Gastroesophageal sphincter (tissue), 4 donors: ENCODE data around the gene KRT38. TPM values are rescaled to one million over a fixed set of nuclear protein-coding genes. Genes with fewer than 3 reads are reported as not detected.

Experiments used
- ATAC-seq: fragments of 150-250 bp; one replicate; pipeline ENCODE4 v1.9.1; 2016; ENCODE audit warnings: mild to moderate bottlenecking, moderate library complexity
- H3K27ac ChIP-seq, 4 donors: fragments of 200-600 bp; sonication (generic) in 3 of 4; 1 replicate in 3 of 4; 2 replicates in 1 of 4; pipeline ENCODE4 v1.5.1; 2016 to 2019
- H3K27me3 ChIP-seq: fragments of 200-600 bp; sonication (generic); one replicate; pipeline ENCODE4 v1.5.1; 2019
- H3K36me3 ChIP-seq, 2 donors: fragments of 200-600 bp; sonication (generic); one replicate each; pipeline ENCODE4 v1.5.1; 2019; ENCODE audit warnings: control low read depth in 1 of 2
- H3K4me1 ChIP-seq, 3 donors: fragments of 200-600 bp; sonication (generic); 1 replicate in 2 of 3; 2 replicates in 1 of 3; pipeline ENCODE4 v1.5.1; 2016 to 2019; ENCODE audit warnings: control low read depth in 2 of 3
- H3K4me3 ChIP-seq, 2 donors: fragments of 200-600 bp; sonication (generic); one replicate each; pipeline ENCODE4 v1.5.1; 2019; ENCODE audit warnings: mild to moderate bottlenecking in 1 of 2, moderate library complexity in 1 of 2
- H3K9me3 ChIP-seq, 3 donors: fragments of 200-600 bp; sonication (generic); one replicate each; pipeline ENCODE4 v1.5.1; 2017 to 2019; ENCODE audit warnings: control low read depth in 2 of 3
- EP300 ChIP-seq: sonication (generic); formaldehyde crosslinking; IDR thresholded peaks from one replicate; pipeline ENCODE4 v1.6.1; 2017; ENCODE audit warnings: antibody characterized with exemption, mild to moderate bottlenecking
- POLR2A ChIP-seq, 2 donors: fragments of 450-650 bp; IDR thresholded peaks; one replicate each; pipeline ENCODE4 v1.6.1; 2017; ENCODE audit warnings: antibody characterized with exemption in 2 of 2, mild to moderate bottlenecking in 2 of 2, moderate library complexity in 1 of 2
- POLR2AphosphoS5 ChIP-seq: sonication (generic); formaldehyde crosslinking; IDR thresholded peaks from one replicate; pipeline ENCODE4 v1.6.1; 2017; ENCODE audit warnings: antibody characterized with exemption
- WGBS, 2 donors: methylation state at CpG; one replicate each; pipeline ENCODE4 v1.1.5; 2018; ENCODE audit warnings: low coverage in 1 of 2; 5-methylcytosine and 5-hydroxymethylcytosine counted together
- total RNA-seq, 4 donors: library from RNA; depleted of rRNA; stranded (reverse); fragments of >200 nt; gene quantifications; one replicate each; pipeline ENCODE4 v1.1.0, GENCODE V29; 2016
- TF ChIP-seq, protein P1 (sequence below), 4 experiments: fragments of 200-600 bp in 2 of 4; fragments of 450-650 bp in 2 of 4; sonication (generic) in 1 of 4; IDR thresholded peaks; one replicate each; pipeline ENCODE4 v1.5.1; 2017 to 2019; ENCODE audit warnings: antibody characterized with exemption in 4 of 4, mild to moderate bottlenecking in 2 of 4, moderate library complexity in 2 of 4

The KRT38 gene
- total RNA-seq, 4 donors from 2014 or later, result not detected

DNA sequence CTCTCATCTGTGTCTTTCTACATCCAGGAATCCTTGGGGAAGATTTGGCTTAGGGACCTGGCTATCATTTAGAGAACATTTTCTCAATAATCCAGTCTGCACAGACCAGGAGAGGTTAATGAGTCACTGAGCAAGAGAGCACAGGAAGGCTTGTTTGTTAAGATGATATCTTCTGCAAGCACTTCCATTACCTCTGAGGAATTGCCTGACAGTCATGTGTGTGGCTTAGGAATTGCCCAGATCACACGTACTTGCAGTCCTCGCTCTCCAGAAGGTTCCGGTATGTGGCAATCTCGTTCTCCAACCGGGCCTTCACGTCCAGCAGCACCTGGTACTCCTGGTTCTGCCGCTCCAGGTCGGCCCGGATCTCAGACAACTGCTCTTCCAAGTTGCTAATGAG lies 19.7 kb downstream of the KRT38 start:
- Histone ChIP-seq H3K9me3 (no peaks in the 10 kb centered on the region), H3K36me3 (no peaks in the 10 kb centered on the region), H3K4me3 (no peak overlapping the region), H3K27ac (no peak overlapping the region), H3K4me1 (peaks cover 0 to 17% (median 7%) of the 10 kb centered on the region in 3 donors), H3K27me3 (no peaks in the 10 kb centered on the region)
- no CpG with 5 or more reads among the region's 9 CpGs for WGBS, 2 donors
- no peak for ATAC-seq
- TF ChIP-seq POLR2A (IDR thresholded peaks at IDR 0.05) (no peak), EP300 (no peak)

DNA sequence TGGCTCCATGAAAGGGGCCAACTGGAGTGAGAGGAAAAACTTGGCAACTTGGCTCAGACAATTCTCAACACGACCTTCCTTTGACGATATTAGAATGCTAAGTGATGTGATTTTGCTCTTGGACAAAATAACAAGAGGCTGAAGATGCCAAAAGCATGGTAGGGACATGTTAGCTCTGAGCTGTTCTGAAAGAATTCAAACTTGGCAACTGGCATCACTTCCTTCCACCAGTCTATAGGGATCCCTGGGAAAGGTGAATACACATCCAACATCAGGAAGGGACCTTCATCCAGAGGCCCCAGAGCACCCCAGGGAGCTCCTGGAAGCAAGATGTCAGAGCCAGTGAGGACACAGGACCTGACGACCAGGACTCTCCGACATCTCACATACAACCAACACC lies 20.6 kb downstream of the KRT38 start:
- Histone ChIP-seq H3K4me1 (peaks cover 0 to 24% (median 10%) of the 10 kb centered on the region in 3 donors), H3K36me3 (no peaks in the 10 kb centered on the region), H3K27ac (no peak overlapping the region), H3K4me3 (no peak overlapping the region), H3K9me3 (no peaks in the 10 kb centered on the region), H3K27me3 (no peaks in the 10 kb centered on the region)
- no peak for ATAC-seq
- WGBS, 2 donors, result 19 to 58% methylated on average over 2 to 3 of the region's 4 CpGs
- TF ChIP-seq, protein P1, sequence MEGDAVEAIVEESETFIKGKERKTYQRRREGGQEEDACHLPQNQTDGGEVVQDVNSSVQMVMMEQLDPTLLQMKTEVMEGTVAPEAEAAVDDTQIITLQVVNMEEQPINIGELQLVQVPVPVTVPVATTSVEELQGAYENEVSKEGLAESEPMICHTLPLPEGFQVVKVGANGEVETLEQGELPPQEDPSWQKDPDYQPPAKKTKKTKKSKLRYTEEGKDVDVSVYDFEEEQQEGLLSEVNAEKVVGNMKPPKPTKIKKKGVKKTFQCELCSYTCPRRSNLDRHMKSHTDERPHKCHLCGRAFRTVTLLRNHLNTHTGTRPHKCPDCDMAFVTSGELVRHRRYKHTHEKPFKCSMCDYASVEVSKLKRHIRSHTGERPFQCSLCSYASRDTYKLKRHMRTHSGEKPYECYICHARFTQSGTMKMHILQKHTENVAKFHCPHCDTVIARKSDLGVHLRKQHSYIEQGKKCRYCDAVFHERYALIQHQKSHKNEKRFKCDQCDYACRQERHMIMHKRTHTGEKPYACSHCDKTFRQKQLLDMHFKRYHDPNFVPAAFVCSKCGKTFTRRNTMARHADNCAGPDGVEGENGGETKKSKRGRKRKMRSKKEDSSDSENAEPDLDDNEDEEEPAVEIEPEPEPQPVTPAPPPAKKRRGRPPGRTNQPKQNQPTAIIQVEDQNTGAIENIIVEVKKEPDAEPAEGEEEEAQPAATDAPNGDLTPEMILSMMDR (IDR thresholded peaks at IDR 0.05), result no peak
- TF ChIP-seq EP300 (no peak), POLR2AphosphoS5 (no peak), POLR2A (IDR thresholded peaks at IDR 0.05) (no peak)

DNA sequence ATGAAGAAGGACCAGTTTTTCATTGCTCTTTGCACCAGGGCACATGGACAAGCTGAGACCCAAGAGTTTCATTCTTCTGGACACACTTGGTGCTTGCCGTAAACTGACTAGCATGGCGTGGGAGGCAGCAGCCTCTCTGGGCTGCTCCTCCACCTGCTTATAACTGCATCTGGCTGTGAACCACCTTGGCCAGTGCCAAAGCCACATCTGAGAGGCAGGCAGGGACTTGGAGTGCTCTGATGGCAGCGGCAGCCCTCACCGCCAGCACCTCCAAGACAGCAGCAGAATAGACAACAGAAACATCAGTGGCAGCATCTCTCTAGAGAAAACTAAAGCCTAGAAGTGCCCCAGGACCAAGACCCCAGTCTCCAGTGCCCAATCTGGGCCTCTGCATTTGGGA lies 21.1 kb downstream of the KRT38 start:
- Histone ChIP-seq H3K36me3 (no peaks in the 10 kb centered on the region), H3K27ac (no peak overlapping the region), H3K4me1 (peaks cover 0 to 24% (median 10%) of the 10 kb centered on the region in 3 donors), H3K4me3 (no peak overlapping the region), H3K27me3 (no peaks in the 10 kb centered on the region), H3K9me3 (no peaks in the 10 kb centered on the region)
- TF ChIP-seq POLR2A (IDR thresholded peaks at IDR 0.05) (no peak), POLR2AphosphoS5 (no peak)
- WGBS, 2 donors, result no CpG with 5 or more reads among the region's 4 CpGs
- ATAC-seq, result no peak

DNA sequence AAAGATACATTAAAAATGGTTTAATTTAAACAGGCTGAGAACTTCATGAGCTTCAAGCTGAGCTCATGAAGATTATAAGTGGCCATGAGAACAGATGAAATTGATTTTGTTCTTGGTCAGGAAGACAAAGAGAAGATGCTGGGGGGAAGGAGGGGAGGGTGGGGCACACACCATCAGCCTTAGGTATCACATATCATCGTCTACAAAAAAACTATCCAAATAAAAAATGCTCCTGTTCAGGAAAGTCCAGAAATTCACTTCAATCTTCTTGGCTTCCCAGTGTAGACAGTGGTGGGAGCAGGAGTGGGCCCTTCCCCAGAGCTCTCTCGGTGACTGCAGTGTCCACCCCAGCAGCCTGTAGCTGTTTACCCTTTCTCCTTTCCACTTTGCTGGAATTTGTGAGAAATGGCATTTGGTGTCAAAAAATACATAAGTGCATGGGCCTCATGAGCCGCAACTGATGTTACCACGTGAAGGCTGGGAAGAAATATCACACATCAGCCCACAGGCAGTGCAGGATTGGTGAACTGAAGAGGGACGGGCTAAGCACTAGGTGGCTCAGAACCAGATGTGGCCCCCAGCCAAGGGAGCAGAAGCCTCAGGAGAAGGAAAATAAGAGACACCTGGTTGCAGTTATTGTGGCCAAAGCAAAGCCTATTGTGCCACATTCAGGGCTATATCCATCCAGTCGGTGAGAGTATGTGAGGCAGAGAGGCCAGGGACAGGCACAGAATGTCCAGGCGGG lies 22.5 kb downstream of the KRT38 start:
- Histone ChIP-seq H3K9me3 (no peaks in the 10 kb centered on the region), H3K4me1 (peaks cover 0 to 24% (median 10%) of the 10 kb centered on the region in 3 donors), H3K36me3 (no peaks in the 10 kb centered on the region), H3K27ac (no peak overlapping the region), H3K27me3 (no peaks in the 10 kb centered on the region), H3K4me3 (no peak overlapping the region)
- no peak for ATAC-seq
- TF ChIP-seq EP300 (no peak), POLR2A (IDR thresholded peaks at IDR 0.05) (no peak), POLR2AphosphoS5 (no peak)
- TF ChIP-seq, protein P1 (IDR thresholded peaks at IDR 0.05), result no peak
- WGBS, 2 donors, result 89 to 93% methylated on average over 3 to 7 of the region's 7 CpGs

DNA sequence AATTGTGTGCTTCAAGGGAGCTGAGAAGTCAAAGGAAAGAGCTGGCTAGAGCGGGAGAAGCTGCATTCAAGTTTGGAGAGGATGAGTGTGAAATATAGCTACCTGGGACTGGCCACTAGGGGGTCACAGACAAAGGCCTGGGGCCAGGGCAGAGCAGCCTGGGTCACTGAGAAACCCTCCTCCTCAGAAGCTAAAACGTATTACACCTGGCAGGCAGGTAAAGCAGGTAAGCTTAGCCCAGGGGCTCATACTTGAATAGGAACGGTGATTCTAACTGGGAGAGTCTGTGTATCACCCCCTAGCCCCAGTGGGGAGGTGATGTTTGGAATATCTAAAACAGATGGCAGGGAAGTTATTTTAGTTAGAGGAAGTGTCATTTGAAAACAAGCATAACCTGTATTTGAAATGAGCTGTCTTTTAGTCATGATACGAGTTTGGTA lies 23.2 kb downstream of the KRT38 start:
- WGBS, 2 donors, result 41 to 46% methylated on average over 3 to 4 of the region's 4 CpGs
- no peak for ATAC-seq
- H3K4me1 ChIP-seq, result peaks cover 0 to 24% (median 10%) of the 10 kb centered on the region in 3 donors
- H3K9me3 ChIP-seq, result no peaks in the 10 kb centered on the region
- TF ChIP-seq POLR2A (IDR thresholded peaks at IDR 0.05), result no peak
- no peaks in the 10 kb centered on the region for H3K36me3 ChIP-seq
- no peaks in the 10 kb centered on the region for H3K27me3 ChIP-seq
- H3K4me3 ChIP-seq, result no peak overlapping the region
- no peak overlapping the region for H3K27ac ChIP-seq

DNA sequence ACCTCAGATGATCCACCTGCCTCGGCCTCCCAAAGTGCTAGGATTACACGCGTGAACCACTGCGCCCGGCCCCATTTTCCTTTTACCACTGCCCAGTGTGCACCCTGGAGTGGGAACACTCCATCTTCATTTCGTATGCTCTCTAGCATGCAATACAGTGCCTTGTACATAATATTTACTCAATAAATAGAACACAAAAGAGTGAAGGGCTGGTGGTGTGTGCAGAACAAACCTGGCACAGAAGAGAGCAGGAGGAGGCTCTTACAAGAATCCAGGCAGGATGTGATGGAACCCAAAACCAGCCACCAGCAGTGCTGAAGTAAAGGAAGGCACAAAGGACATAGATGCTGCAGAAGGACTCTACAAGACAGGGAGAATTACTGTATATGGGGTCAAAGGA lies 23.7 kb downstream of the KRT38 start:
- H3K27ac ChIP-seq, result no peak overlapping the region
- H3K36me3 ChIP-seq, result no peaks in the 10 kb centered on the region
- no peak overlapping the region for H3K4me3 ChIP-seq
- H3K4me1 ChIP-seq, result peaks cover 0 to 24% (median 10%) of the 10 kb centered on the region in 3 donors
- TF ChIP-seq, protein P1 (IDR thresholded peaks at IDR 0.05), result no peak
- no peak for TF ChIP-seq EP300
- TF ChIP-seq POLR2AphosphoS5, result no peak
- no peak for TF ChIP-seq POLR2A (IDR thresholded peaks at IDR 0.05)
- H3K27me3 ChIP-seq, result no peaks in the 10 kb centered on the region
- no peaks in the 10 kb centered on the region for H3K9me3 ChIP-seq
- WGBS, 2 donors, result 95% methylated on average over 6 of the region's 6 CpGs; no CpG with 5 or more reads in 1 of the 2 donors
- no peak for ATAC-seq
